ENCODE results near the gene SPATA20.

- TF ChIP-seq EZH2phosphoT487 (IDR thresholded peaks at IDR 0.05; ENCODE audit: insufficient read depth, low read depth), result no peak
- no peak for TF ChIP-seq EZH2 (IDR thresholded peaks at IDR 0.05; ENCODE audit: insufficient read depth, poor library complexity, severe bottlenecking)
Observed at GRCh38 chr17:50519141-50519834, 27.7 kb upstream of the SPATA20 start.
